SKM-1 (cell line): ENCODE results near the gene CD19.
"Not testable (repeated sequence)": the region's sequence is repeated elsewhere in the genome, so short reads cannot be mapped to it uniquely, and the experiment has no call there.

Source experiments
- DNase-seq: peaks from one replicate; lab custom pipeline; 2025; ENCODE audit not compliant: unreplicated experiment; lab: John Stamatoyannopoulos, UW

Gene CD19

DNA sequence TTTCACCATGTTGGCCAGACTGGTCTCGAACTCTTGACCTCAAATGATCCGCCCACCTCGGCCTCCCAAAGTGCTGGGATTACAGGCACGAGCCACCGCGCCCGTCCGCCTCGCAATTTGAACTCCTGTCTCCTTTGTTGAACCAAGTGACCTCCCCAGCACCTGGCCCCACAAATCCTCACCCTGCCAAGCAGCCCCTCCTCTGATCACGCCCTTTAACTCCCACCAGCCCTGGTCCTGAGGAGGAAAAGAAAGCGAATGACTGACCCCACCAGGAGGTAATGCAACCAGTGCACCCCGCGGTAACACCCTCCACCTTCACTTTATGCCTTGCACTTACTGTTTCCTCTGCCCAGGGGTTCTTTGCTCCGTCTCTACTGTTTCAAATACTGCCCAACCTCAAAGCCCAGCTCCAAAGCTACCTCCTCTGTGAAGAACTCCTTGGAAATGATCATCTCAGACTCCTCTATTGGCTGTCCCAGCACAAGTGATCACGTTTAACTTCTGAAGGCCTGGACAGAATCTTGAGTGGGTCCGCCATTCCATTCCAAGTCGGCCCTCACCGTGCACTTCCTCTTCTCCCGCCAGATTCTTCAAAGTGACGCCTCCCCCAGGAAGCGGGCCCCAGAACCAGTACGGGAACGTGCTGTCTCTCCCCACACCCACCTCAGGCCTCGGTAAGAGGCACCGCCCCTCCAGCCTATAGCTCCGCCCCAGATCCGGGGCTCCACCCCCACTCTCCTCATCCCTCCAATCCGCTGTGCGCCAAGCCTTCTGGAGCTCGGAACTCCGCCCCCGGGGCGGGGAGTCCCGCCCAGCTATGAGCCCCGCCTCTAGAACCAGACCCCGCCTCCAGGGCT is 4.4 kb downstream of the CD19 start:
- DNase-seq = peak; percentile 94

DNA sequence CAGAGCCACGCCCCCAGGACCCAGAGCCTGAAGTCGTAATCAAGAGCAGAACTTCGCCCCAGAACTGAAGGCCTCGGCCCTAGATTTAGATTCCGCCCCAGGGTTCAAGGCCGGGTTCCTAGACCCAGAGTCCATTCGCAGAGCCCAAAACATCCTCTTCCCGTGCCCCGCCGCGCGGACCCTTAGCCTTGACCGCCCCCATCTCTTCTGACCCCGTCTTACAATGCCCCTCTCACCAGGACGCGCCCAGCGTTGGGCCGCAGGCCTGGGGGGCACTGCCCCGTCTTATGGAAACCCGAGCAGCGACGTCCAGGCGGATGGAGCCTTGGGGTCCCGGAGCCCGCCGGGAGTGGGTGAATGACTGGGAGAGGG is 5.0 kb downstream of the CD19 start:
- DNase-seq = no peak

DNA sequence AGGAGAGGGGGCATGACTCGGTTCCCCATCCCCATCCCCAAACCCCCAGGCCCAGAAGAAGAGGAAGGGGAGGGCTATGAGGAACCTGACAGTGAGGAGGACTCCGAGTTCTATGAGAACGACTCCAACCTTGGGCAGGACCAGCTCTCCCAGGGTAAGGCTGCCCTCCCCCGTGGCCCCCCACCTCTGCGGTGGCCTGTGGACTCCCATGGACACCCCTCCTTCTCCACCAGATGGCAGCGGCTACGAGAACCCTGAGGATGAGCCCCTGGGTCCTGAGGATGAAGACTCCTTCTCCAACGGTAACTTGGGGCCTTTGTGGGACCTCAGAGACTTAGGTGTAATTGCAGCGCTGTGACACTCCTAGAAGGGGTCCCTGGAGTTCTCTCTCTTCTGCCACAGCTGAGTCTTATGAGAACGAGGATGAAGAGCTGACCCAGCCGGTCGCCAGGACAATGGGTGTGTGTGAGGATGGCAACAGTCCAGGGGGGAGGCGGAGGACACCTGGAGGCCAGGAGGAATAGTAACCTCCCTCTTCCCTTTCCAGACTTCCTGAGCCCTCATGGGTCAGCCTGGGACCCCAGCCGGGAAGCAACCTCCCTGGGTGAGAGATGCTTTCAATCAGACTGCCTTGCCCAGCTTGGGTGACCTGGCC is 5.6 kb downstream of the CD19 start:
- no peak for DNase-seq

DNA sequence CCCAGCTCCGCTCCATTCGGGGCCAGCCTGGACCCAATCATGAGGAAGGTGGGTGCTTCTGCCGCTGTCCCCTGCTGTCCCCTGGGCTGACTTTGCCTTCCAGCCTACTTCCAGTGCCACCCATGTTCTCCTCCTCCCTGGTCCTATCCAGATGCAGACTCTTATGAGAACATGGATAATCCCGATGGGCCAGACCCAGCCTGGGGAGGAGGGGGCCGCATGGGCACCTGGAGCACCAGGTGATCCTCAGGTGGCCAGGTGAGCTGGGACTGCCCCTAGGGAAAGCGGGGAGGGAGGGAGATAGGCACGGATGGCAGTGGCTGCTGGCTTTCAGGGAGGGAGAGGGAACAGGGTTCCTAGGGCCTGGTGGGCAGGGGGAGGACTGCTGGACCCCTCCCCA is 7.0 kb downstream of the CD19 start:
- DNase-seq = no peak

DNA sequence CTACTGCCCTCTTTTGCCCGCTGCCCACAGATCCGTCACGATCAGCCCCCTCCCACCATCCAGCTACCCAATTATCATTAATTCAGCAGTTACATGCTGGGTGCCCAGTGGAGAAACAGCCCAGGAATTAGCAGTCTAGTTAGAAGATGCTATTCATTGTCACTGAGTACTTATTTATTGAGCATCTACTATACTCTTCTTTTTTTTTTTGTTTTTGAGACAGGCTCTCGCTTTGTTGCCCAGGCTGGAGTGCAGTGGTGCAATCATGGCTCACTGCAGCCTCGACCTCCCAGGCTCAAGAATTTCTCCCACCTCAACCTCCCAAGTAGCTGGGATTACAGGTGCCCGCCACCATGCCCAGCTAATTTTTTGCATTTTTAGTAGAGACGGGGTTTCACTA is 8.1 kb downstream of the CD19 start:
- not testable (repeated sequence) for DNase-seq

DNA sequence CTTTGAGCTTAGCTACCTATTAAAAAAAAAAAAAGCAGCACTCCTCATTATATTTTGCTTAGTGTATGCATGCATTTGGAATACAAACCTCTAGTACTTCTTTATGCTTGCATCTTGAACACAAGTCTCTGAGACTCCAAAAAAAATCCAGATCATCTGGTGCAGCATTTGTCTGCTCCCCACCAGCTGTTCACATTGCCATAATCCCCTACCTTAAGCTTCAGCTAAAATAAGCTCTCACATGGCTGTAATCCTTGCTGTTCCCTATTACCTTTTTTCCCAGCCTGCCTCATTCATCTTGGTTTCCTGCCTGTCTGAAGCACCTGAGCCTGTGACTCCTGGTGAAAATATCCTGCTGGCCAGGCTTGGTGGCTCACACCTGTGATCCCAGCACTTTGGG is 11.5 kb downstream of the CD19 start:
- DNase-seq = no peak

DNA sequence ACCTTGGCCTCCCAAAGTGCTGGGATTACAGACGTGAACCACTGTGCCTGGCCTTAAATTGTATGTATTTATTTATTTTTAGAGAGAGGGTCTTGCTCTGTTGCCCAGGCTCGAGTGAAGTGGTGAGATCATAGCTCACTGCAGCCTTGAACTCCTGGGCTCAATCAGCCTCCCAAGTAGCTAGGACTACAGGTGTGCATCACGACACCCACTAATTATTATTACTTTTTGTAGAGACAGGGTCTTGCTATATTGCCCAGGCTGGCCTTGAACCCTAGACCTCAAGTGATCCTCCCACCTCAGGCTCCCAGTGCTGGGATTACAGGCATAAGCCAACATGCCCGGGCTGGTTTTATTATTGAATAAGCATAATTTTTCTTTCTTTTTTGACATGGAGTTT is 14.9 kb downstream of the CD19 start:
- no peak for DNase-seq

DNA sequence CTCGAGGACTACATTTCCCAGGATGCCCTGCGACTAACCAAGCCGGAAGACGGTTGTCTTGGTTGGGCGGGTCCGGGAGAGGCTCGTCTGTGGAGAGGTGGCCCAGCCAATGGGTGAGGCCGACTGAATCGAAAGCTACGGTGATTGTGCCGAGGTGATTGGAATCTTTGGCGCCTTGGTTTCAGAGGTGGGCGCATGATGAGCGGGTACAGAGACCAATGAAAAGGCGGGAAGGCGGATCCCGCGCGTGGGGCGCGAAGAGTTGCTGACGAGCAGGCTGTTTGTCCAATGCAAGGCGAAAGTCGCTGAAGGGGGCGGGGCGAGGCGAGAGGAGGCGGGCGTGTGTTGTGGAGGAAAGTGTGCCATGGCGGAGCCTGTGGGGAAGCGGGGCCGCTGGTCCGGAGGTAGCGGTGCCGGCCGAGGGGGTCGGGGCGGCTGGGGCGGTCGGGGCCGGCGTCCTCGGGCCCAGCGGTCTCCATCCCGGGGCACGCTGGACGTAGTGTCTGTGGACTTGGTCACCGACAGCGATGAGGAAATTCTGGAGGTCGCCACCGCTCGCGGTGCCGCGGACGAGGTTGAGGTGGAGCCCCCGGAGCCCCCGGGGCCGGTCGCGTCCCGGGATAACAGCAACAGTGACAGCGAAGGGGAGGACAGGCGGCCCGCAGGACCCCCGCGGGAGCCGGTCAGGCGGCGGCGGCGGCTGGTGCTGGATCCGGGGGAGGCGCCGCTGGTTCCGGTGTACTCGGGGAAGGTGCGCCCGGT is 19.1 kb downstream of the CD19 start, which contains the start of gene NFATC2IP:
TSS of gene NFATC2IP (plus strand) at position 290 of the 762 bp plus-strand sequence. CDS start at position 365, 75 bp downstream.
- DNase-seq = peak; percentile 99

DNA sequence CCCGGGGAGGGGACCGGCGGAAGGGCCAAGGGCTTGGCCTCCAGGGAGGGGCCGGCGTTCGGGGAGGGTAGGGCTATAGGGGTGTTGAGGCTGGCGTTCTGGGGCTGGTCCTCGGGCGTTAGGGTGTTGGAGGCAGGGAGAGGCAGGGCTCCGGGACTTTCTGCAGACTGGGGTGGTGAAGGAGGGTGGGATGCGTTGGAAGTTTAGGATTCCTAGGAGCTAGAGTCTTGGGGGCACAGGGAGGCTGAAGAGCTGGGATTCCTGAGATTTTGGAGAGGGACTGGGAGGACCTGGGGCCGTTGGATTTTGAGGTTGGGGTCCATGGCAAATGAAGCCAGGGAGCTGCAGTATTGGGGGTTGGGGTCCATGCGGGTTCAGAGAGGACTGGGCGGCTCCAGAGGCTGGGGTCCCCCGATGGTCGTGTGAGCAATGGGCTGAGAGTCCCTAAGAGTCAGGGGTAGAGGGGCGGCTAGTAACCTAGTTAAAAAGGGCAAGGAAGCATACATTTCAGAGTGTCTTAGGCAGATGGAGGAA is 19.7 kb downstream of the CD19 start:
- DNase-seq = no peak

DNA sequence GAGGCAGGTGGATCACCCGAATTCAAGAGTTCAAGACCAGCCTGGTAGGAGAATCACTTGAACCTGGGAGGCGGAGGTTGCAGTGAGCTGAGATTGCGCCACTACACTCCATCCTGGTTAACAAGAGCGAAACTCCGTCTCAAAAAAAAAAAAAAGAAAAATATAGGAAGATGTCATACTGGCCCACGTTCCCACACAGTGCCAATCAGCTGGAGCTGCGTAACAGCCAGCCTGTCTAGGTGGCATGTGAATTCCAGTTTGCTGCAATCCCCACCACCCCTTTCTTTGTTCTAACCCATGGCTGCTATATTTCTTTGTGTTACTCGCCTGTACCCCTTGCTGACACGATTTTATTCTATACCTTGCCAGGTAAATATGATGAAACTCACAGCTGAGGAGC is 26.4 kb downstream of the CD19 start:
- no peak for DNase-seq

DNA sequence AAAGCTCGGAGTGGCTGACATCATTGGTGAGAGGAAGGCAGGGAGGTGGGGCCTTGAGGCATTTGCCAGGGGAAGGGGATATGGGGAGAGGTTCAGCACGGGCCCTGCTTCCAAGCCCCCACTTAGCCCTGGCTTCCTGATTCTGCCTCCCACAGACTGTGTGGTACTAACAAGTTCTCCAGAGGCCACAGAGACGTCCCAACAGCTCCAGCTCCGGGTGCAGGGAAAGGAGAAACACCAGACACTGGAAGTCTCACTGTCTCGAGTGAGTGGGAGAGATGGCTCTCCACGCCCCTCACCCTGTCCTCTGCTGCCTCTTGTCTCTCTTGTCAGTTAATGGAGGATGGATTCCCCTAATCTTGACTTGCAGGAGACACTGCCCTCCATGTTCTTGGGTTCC is 27.1 kb downstream of the CD19 start:
- DNase-seq = no peak

DNA sequence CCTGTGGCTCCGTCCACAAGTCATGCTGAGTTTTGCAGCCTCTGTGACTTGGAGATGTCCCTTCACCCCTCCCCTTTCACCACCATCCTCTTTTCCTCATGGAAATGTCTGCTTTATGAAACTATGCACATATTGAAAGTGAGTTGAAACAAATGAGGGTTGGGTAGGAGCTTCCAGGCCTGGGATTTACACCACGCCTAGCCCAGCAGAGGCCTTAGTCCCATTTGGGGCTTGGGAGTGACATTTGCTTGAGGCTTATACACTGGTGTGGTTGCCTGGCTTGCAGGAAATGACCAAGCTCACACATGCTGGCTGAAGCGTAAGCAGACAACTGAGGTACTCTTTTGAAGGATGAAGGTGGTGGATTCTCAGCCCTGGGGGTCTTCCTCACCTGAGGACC is 32.3 kb downstream of the CD19 start:
- DNase-seq = no peak

DNA sequence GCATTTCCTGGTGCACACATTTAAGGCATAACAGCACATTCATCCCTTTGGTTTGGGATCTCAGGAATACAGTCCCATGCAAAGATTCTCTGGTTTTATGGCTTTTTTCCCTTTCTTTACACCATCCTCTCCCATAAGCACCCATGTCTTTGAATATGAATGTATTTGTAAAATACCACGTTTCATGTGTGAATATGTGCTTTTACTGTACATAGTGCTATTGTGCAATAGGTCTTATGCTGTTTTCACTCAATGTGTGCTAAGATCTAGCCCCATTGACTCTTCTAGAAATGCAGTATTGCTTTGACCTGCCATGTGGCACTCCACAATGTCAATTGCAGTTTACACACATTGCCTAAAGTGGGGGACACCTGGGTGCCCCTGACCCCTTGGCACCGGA is 32.7 kb downstream of the CD19 start:
- no peak for DNase-seq

DNA sequence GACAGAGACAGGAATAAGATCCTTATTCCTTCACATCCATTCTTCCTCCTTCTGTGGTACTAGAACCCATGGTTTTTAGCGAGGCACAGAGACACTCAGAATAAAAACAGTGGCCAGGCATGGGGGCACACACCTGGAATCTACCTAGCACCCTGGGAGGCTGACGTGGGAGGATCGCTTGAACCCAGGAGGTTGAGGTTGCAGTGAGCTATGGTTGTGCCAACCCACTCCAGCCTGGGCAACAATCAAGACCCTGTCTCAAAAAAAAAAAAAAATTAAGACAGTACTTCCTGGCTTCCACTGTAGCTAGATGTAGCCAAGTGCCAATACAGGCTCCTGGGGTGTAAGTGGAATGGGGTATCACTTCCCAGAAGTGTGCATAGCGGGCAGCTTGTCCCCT is 35.4 kb downstream of the CD19 start:
- no peak for DNase-seq

DNA sequence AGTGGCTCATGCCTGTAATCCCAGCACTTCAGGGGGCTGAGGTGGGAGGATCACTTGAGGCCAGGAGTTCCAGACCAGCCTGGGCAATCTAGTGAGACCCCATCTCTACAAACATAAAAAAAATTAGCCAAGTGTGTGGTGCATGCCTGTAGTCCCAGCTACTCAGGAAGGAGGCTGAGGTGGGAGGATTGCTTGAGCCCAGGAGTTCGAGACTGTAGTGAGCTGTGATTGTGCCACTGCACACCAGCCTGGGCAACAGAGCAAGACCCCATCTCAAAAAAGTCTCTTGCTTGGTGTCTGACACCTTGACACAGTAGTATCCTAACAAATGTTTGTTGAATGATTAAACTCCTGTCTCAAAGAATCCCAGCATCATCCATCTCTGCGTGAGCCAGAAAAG is 37.9 kb downstream of the CD19 start:
- not testable (repeated sequence) for DNase-seq

DNA sequence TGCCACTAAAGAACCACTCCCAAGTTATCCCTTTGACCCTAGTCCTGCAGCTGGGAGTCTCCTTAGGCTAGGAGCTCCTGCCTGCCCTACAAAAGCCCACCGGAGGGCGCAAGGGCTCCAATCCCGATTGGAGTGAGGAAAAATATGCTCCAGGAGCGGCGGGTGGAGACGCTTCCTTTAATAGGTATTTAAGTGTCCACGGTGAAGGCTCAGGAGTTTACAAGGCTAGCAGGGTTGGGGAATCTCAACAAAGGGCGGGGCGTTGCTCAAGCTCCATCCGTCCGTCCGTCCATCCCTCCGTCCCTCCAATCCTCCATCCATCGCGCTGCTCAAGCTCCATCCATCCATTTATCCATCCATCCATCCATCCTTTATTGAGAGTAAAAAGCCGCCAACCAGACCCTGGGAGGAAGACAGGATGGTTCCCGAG is 42.3 kb downstream of the CD19 start:
- no peak for DNase-seq

DNA sequence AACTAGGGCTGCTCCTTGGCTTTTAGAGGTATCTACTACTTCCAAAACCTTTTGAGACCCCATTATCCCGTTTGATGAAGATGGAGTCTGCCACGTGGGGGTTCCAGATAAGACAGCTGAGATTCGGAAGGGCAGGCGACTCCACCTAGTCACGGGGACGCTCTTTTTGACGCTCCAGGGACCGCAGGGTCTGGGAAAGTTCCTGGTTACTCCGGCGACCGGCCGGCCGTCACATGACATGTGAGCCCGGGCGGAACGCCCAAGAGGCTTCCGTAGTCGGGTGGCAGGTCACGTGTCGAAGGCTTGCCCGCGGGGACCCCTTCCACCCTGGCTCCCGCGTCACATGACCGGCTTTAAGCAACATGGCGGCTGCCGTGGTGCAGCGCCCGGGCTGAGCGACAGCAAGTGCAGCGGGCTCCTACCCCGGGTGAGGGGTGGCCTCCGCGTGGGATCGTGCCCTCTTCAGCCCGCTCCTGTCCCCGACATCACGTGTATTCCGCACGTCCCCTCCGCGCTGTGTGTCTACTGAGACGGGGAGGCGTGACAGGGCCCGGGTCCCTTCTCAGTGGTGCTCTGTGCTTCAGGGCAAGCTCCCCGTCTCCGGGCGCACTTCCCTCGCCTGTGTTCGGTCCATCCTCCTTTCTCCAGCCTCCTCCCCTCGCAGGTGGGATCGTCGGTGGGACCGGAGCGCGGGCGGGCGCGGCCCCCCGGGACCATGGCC is 42.8 kb downstream of the CD19 start, which contains the start of gene SPNS1:
TSS of gene SPNS1 (plus strand) at position 342 of the 721 bp plus-strand sequence. CDS start at position 716, 374 bp downstream.
- peak; percentile 69 for DNase-seq

DNA sequence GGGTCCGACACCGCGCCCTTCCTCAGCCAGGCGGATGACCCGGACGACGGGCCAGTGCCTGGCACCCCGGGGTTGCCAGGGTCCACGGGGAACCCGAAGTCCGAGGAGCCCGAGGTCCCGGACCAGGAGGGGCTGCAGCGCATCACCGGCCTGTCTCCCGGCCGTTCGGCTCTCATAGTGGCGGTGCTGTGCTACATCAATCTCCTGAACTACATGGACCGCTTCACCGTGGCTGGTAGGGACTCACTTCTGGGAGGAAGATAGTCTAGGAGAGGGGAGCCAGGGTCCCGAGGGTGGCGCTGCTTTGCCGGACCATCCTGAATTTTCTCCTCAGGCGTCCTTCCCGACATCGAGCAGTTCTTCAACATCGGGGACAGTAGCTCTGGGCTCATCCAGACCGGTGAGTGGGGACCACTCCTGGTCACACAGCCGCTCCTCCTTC is 43.4 kb downstream of the CD19 start:
- DNase-seq = no peak

DNA sequence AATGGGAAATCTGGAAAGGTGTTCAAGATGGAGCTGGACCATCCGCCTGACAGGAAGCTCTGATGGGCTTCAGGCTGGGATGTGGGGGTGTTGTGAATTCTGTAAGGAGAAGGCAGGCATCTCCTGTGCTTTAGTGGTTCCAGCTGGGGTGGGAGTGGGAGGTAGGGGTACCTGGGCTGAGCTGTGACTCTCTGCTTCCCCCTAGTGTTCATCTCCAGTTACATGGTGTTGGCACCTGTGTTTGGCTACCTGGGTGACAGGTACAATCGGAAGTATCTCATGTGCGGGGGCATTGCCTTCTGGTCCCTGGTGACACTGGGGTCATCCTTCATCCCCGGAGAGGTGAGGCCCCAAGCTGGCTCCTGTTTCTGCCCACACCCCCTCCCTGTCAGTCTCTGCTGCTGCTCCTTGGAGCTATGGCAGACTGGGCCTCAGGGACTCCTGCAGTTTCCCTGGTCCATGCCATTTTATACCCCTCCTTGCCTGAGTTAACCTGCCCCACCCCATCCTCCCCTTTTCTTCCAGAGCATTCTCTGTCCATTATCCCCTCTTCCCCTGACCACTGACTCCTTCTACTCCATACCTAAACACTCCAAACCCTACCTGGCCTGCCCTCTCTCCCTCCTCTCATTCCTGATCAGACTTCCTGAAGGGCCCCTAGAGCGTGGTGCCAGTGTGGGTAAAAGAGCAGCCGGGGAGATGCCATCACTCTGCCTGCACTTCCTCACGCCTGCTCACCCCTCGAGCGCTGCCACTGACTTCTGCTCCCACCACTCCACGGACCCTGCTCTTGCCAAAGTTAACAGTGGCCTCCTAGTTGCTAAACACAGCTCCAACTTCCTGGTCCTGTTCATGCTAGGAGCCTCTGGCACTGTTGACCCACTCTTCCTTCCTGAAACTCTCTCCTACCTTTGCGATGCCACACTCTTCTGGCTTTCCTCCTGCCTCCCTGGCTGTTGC is 46.2 kb downstream of the CD19 start:
- no peak for DNase-seq
